DOHH2 (cell line): ENCODE data around the gene PGA3.
"Not testable (repeated sequence)": the region's sequence is repeated elsewhere in the genome, so short reads cannot be mapped to it uniquely, and the experiment has no call there.

Experiments
- H3F3A ChIP-seq: fragments of 200-600 bp; sonication (generic), shearing (Covaris generic); 2 replicates; pipeline ENCODE4 v1.6.0; 2016; ENCODE audit warnings: antibody characterized with exemption, mild to moderate bottlenecking; ENCODE audit not compliant: control insufficient read depth, insufficient read depth
- H3K27ac ChIP-seq: fragments of 200-600 bp; sonication (generic); 2 replicates; pipeline ENCODE4 v1.5.1; 2014; ENCODE audit warnings: low read depth, mild to moderate bottlenecking, low read length, moderate library complexity
- H3K27me3 ChIP-seq: fragments of 200-600 bp; sonication (generic); 2 replicates; pipeline ENCODE4 v1.6.1; 2014; ENCODE audit warnings: mild to moderate bottlenecking, low read length, mixed read lengths; ENCODE audit not compliant: control insufficient read depth
- H3K36me3 ChIP-seq: fragments of 200-600 bp; sonication (generic); 2 replicates; pipeline ENCODE4 v1.6.1; 2014; ENCODE audit warnings: mild to moderate bottlenecking, low read length, moderate library complexity, mixed read lengths; ENCODE audit not compliant: control insufficient read depth
- H3K4me1 ChIP-seq: fragments of 200-600 bp; sonication (generic); 2 replicates; pipeline ENCODE4 v1.6.1; 2014; ENCODE audit warnings: mild to moderate bottlenecking, low read length, mixed read lengths; ENCODE audit not compliant: control insufficient read depth
- H3K4me2 ChIP-seq: fragments of 200-600 bp; sonication (generic); 2 replicates; pipeline ENCODE4 v1.6.0; 2014; ENCODE audit warnings: mild to moderate bottlenecking, low read length, moderate library complexity
- H3K4me3 ChIP-seq: fragments of 200-600 bp; sonication (generic); 2 replicates; pipeline ENCODE4 v1.5.1; 2014; ENCODE audit warnings: mild to moderate bottlenecking, low read length, mixed read lengths
- H3K79me2 ChIP-seq: fragments of 200-600 bp; sonication (generic); 2 replicates; pipeline ENCODE4 v1.6.1; 2014; ENCODE audit warnings: mild to moderate bottlenecking, low read length, mixed read lengths; ENCODE audit not compliant: control insufficient read depth
- H3K9me2 ChIP-seq: fragments of 200-600 bp; sonication (generic); replicated peaks from 2 replicates; pipeline ENCODE4 v1.6.1; 2014; ENCODE audit warnings: mild to moderate bottlenecking, low read length, mixed read lengths; ENCODE audit not compliant: control insufficient read depth
- H3K9me3 ChIP-seq: fragments of 200-600 bp; sonication (generic); 2 replicates; pipeline ENCODE4 v1.6.1; 2014; ENCODE audit warnings: antibody characterized with exemption, low read length, mixed read lengths; ENCODE audit not compliant: control insufficient read depth, insufficient read depth
- H4K20me1 ChIP-seq: fragments of 200-600 bp; sonication (generic); 2 replicates; pipeline ENCODE4 v1.6.0; 2014; ENCODE audit warnings: low read depth, mild to moderate bottlenecking, antibody characterized with exemption, low read length, moderate library complexity; ENCODE audit not compliant: control insufficient read depth, insufficient read depth
- EZH2phosphoT487 ChIP-seq: fragments of 200-600 bp; sonication (generic); IDR thresholded peaks from 2 replicates; pipeline ENCODE4 v1.6.1; 2017; ENCODE audit warnings: borderline replicate concordance, mild to moderate bottlenecking, antibody characterized with exemption, low read length, moderate library complexity, mixed read lengths
- TF ChIP-seq, protein P1 (sequence below): fragments of 200-600 bp; sonication (generic); IDR thresholded peaks from one replicate; pipeline ENCODE4 v1.5.1; 2014; ENCODE audit warnings: antibody characterized with exemption, mild to moderate bottlenecking, low read depth, low read length; ENCODE audit not compliant: poor library complexity, severe bottlenecking

The PGA3 gene

DNA sequence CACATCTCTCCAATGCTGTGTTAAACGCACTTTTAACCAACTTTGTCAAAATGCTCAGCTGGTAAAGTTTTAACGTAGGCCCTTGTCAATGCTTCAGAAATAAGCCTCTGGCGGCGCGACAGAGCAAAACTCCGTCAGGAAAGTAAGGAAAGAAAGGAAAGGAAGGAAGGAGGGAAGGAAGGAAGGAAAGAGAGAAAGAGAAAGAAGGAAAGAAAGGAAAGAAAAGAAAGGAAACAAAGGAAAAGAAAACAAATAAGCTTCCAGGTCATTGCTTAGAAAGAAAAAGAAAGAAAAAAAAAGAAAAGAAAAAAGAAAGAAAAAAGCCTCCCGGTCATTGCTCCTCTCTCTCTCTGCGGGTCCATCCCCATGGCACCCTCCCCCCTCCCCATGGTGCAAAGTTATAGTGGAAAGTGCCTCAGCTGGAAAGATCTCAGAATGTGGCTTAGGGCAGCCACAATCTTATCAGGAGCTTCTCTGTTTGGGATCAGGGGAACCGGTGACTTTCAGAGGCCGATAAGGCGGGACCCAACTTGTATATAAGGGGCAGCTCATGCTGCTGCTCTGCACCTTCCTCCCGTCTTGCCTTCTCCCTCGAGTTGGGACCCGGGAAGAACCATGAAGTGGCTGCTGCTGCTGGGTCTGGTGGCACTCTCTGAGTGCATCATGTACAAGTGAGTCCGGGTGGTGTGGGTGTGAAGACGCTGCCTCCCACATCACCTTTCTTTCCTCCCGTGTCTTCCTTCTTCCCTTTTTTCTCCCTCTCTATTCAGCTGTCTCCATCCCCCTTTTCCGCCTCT is at the start of gene PGA3:
Gene PGA3 (plus strand): TSS at position 566 of the 797 bp plus-strand sequence. CDS start 50 bp downstream, at position 616.
- not testable (repeated sequence) for H3K4me2 ChIP-seq

DNA sequence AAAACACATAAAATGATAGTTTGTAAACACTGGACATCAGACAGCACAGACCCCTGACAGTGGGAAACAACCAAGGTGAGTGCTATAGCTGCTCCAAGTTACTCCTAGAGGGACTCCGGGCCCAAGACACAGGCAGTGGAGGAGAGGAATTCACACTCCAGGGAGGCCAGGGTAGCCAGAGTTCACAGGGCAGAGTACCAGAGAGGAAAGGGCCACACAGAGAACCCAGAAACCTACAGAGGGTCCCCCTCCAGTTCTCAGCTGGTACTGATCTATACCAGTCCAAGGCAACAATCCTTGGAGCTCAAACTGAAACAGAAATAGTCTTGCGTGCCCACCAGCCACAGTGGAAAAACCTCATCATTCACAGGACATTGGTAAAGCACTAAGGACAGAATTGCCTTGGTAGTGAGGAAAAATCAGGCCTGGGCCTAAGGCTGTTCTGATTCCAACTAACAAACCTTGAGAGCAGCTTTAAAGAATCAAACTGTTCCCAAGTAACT is 49.7 kb upstream of the PGA3 start:
- Histone ChIP-seq H3K4me2 (no peak overlapping the region), H4K20me1 (no peaks in the 10 kb centered on the region), H3K27me3 (no peaks in the 10 kb centered on the region), H3K9me3 (peaks cover 9% of the 10 kb centered on the region; the same call in 1 of the 2 replicates), H3K36me3 (peaks cover 10% of the 10 kb centered on the region), H3K4me1 (peaks cover 15% of the 10 kb centered on the region), H3K9me2 (no peaks in the 10 kb centered on the region), H3K4me3 (no peak overlapping the region), H3F3A (0 out of 2 replicates have a peak, but pooled peaks cover 6% of the 10 kb centered on the region), H3K79me2 (peaks cover 65% of the 10 kb centered on the region), H3K27ac (no peak overlapping the region)
- TF ChIP-seq, protein P1, sequence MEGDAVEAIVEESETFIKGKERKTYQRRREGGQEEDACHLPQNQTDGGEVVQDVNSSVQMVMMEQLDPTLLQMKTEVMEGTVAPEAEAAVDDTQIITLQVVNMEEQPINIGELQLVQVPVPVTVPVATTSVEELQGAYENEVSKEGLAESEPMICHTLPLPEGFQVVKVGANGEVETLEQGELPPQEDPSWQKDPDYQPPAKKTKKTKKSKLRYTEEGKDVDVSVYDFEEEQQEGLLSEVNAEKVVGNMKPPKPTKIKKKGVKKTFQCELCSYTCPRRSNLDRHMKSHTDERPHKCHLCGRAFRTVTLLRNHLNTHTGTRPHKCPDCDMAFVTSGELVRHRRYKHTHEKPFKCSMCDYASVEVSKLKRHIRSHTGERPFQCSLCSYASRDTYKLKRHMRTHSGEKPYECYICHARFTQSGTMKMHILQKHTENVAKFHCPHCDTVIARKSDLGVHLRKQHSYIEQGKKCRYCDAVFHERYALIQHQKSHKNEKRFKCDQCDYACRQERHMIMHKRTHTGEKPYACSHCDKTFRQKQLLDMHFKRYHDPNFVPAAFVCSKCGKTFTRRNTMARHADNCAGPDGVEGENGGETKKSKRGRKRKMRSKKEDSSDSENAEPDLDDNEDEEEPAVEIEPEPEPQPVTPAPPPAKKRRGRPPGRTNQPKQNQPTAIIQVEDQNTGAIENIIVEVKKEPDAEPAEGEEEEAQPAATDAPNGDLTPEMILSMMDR, result no peak
- TF ChIP-seq EZH2phosphoT487, result no peak

More for the DNA sequence above, at the start of gene PGA3:
- not testable (repeated sequence) for H3K9me2 ChIP-seq, H3K27me3 ChIP-seq, H3K27ac ChIP-seq, H3K36me3 ChIP-seq, H3K9me3 ChIP-seq, H3K79me2 ChIP-seq, H3K4me1 ChIP-seq, H3F3A ChIP-seq, H3K4me3 ChIP-seq, H4K20me1 ChIP-seq

DNA sequence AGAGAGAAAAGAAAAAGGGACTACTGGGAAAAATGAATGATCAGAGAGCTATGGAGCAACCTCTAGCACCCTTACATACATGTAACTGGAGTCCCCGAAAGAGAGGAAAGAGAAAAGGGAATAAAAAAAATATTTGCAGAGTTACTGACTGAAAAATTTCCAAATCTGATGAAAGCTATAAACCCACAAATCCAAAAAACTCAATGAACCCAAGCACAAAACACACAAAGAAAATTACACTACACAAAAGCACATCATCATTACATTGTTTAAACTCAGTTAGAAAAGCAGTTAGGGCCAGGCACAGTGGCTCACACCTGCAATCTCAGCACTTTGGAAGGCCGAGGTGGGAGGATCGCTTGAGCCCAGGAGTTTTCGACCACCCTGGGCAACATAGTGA is 48.8 kb upstream of the PGA3 start:
- Histone ChIP-seq H3K4me2 (no peak overlapping the region), H3K9me2 (no peaks in the 10 kb centered on the region), H3F3A (peaks cover 12% of the 10 kb centered on the region; the same call in 1 of the 2 replicates), H3K4me1 (peaks cover 19% of the 10 kb centered on the region), H3K27me3 (no peaks in the 10 kb centered on the region), H3K36me3 (peaks cover 10% of the 10 kb centered on the region), H4K20me1 (no peaks in the 10 kb centered on the region), H3K79me2 (peaks cover 67% of the 10 kb centered on the region), H3K27ac (no peak overlapping the region), H3K4me3 (no peak overlapping the region), H3K9me3 (peaks cover 9% of the 10 kb centered on the region; the same call in 1 of the 2 replicates)
- TF ChIP-seq, protein P1, result no peak
- TF ChIP-seq EZH2phosphoT487, result no peak

DNA sequence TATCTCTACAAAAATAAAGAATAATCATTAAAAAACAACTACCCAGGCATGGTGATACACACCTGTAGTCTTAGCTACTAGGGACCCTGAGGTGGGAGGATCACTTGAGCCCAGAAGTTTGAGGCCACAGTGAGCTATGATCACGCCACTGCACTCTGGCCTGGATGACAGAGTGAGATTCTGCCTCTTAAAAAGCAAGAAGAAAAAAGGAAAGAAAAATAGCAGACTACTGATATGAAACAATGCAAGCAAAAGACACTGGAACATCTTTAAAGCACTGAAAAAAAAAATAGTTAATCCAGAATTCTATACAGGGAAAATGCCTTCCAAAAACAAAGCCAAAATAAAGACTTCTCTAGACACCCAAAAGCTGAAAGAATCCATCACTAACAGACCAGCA is 48.0 kb upstream of the PGA3 start:
- Histone ChIP-seq H3K4me2 (no peak overlapping the region), H3F3A (peaks cover 18% of the 10 kb centered on the region), H3K9me3 (peaks cover 9% of the 10 kb centered on the region; the same call in 1 of the 2 replicates), H3K4me3 (no peak overlapping the region), H3K27ac (no peak overlapping the region), H3K27me3 (no peaks in the 10 kb centered on the region), H3K79me2 (peaks cover 67% of the 10 kb centered on the region), H3K4me1 (peaks cover 20% of the 10 kb centered on the region), H3K36me3 (peaks cover 10% of the 10 kb centered on the region), H3K9me2 (no peaks in the 10 kb centered on the region), H4K20me1 (no peaks in the 10 kb centered on the region)
- TF ChIP-seq, protein P1, result no peak
- TF ChIP-seq EZH2phosphoT487, result no peak
